SJCRH30 (cell line): ENCODE results near the gene MLPH. TPM values are rescaled to one million over a fixed set of nuclear protein-coding genes. Genes with fewer than 3 reads are reported as not detected.

Source experiments
- total RNA-seq: library from RNA; depleted of rRNA; stranded (reverse); fragments of >200 nt; shearing (Covaris generic); gene quantifications from 2 replicates; pipeline ENCODE4 v1.2.3, GENCODE V29; 2014; rRNA removed

MLPH gene
- total RNA-seq, 1 experiment from 2014 or later, result 0.14 TPM

Other genes with a start within 250 kb of the MLPH start
- gene COL6A3, start 73.1 kb upstream of the MLPH start, total RNA-seq, result 0.04 TPM in 1 of 2 replicates, not detected in the other
- gene PRLH, start 79.3 kb downstream of the MLPH start, total RNA-seq, result not detected in 2 replicates
- gene RAB17, start 103.5 kb downstream of the MLPH start, total RNA-seq, result 3.4 and 3.6 TPM in 2 replicates
- gene LRRFIP1, start 140.3 kb downstream of the MLPH start, total RNA-seq, result 53.3 and 61.5 TPM in 2 replicates